ENCODE data around the gene ACP4. TPM values are rescaled to one million over a fixed set of nuclear protein-coding genes. Genes with fewer than 3 reads are reported as not detected.
"Not testable (repeated sequence)": the region's sequence is repeated elsewhere in the genome, so short reads cannot be mapped to it uniquely, and the experiment has no call there.

Gene ACP4
- polyA plus RNA-seq, 3 donors = not detected

GRCh38 chr19:50764409-50764808, 25.8 kb upstream of the ACP4 start:
- intact Hi-C loops (cut with micrococcal nuclease) = no loop called here
- Histone ChIP-seq H3K4me2 (replicated peaks; ENCODE audit: extremely low read depth, low read length, poor library complexity, severe bottlenecking) (no peak overlapping the region), H3K9ac (ENCODE audit: insufficient read depth, low read length, poor library complexity, severe bottlenecking) (no peak overlapping the region), H3K4me3 (replicated peaks in 1 of 3; ENCODE audit: low read depth in 2 of 3, low read length in 3 of 3) (no peak overlapping the region), H3K36me3 (replicated peaks in 1 of 2; ENCODE audit: control insufficient read depth in 1 of 2, insufficient read depth in 2 of 2, low read length in 2 of 2) (no peaks in the 10 kb centered on the region), H3K9me3 (replicated peaks in 1 of 2; ENCODE audit: control insufficient read depth in 1 of 2, insufficient read depth in 1 of 2, low read length in 2 of 2) (no peaks in the 10 kb centered on the region), H3K27ac (ENCODE audit: low read depth in 1 of 2, low read length in 2 of 2) (no peak overlapping the region), H3K4me1 (ENCODE audit: control insufficient read depth in 1 of 2, insufficient read depth in 2 of 2, low read length in 2 of 2) (no peaks in the 10 kb centered on the region), H4K20me1 (ENCODE audit: insufficient read depth, low read length) (no peaks in the 10 kb centered on the region), H3K79me2 (ENCODE audit: insufficient read depth, low read length) (no peaks in the 10 kb centered on the region), H3K27me3 (ENCODE audit: control insufficient read depth in 2 of 2, insufficient read depth in 2 of 2, low read length in 2 of 2) (no peaks in the 10 kb centered on the region), H2AFZ (ENCODE audit: insufficient read depth, low read depth, low read length, poor library complexity, severe bottlenecking) (no peak overlapping the region)
- WGBS (ENCODE audit: insufficient coverage) = no CpG with 5 or more reads among the region's 7 CpGs
- no peaks in the 10 kb centered on the region for H3K36me3 Mint-ChIP-seq
- H3K4me1 Mint-ChIP-seq = no peaks in the 10 kb centered on the region
- peaks cover 0 to 13% (median 6%) of the 10 kb centered on the region in 7 donors for H3K9me3 Mint-ChIP-seq
- H3K27ac Mint-ChIP-seq = no peak overlapping the region
- no peak overlapping the region for H3K4me3 Mint-ChIP-seq
- no peak for DNase-seq
- no peak for TF ChIP-seq CTCF (IDR thresholded peaks at IDR 0.05)
- H3K27me3 Mint-ChIP-seq (ENCODE audit: low read depth in 3 of 3) = peaks cover 1 to 11% (median 3%) of the 10 kb centered on the region in 3 donors

- not testable (repeated sequence) for H3K27me3 ChIP-seq (ENCODE audit: control insufficient read depth in 2 of 2, insufficient read depth in 2 of 2, low read length in 2 of 2)
Observed at GRCh38 chr19:50766746-50767145, 23.5 kb upstream of the ACP4 start.

GRCh38 chr19:50767263-50767662, 23.0 kb upstream of the ACP4 start:
- H3K36me3 Mint-ChIP-seq; H3K9me3 Mint-ChIP-seq; H3K27ac ChIP-seq (ENCODE audit: low read depth in 1 of 2, low read length in 2 of 2); H3K79me2 ChIP-seq (ENCODE audit: insufficient read depth, low read length); H3K4me3 Mint-ChIP-seq; intact Hi-C loops (cut with micrococcal nuclease); H3K4me3 ChIP-seq (replicated peaks in 1 of 3; ENCODE audit: low read depth in 2 of 3, low read length in 3 of 3); H4K20me1 ChIP-seq (ENCODE audit: insufficient read depth, low read length); DNase-seq; H2AFZ ChIP-seq (ENCODE audit: insufficient read depth, low read depth, low read length, poor library complexity, severe bottlenecking); H3K4me1 Mint-ChIP-seq; H3K4me2 ChIP-seq (replicated peaks; ENCODE audit: extremely low read depth, low read length, poor library complexity, severe bottlenecking); H3K4me1 ChIP-seq (ENCODE audit: control insufficient read depth in 1 of 2, insufficient read depth in 2 of 2, low read length in 2 of 2); H3K36me3 ChIP-seq (replicated peaks in 1 of 2; ENCODE audit: control insufficient read depth in 1 of 2, insufficient read depth in 2 of 2, low read length in 2 of 2); H3K27me3 ChIP-seq (ENCODE audit: control insufficient read depth in 2 of 2, insufficient read depth in 2 of 2, low read length in 2 of 2); H3K9me3 ChIP-seq (replicated peaks in 1 of 2; ENCODE audit: control insufficient read depth in 1 of 2, insufficient read depth in 1 of 2, low read length in 2 of 2); H3K9ac ChIP-seq (ENCODE audit: insufficient read depth, low read length, poor library complexity, severe bottlenecking): not testable (repeated sequence)
- Mint-ChIP-seq H3K27me3 (ENCODE audit: low read depth in 3 of 3) (peaks cover 0 to 10% (median 2%) of the 10 kb centered on the region in 3 donors), H3K27ac (peak overlapping the region in 1 of 7 donors; percentile 10)
- 81% methylated on average over 5 of the region's 5 CpGs for WGBS (ENCODE audit: insufficient coverage)

More at GRCh38 chr19:50766746-50767145, 23.5 kb upstream of the ACP4 start:
- H3K9me3 Mint-ChIP-seq; H3K27ac Mint-ChIP-seq; H3K9ac ChIP-seq (ENCODE audit: insufficient read depth, low read length, poor library complexity, severe bottlenecking); H3K36me3 Mint-ChIP-seq; H3K4me1 Mint-ChIP-seq; H3K4me1 ChIP-seq (ENCODE audit: control insufficient read depth in 1 of 2, insufficient read depth in 2 of 2, low read length in 2 of 2); H3K9me3 ChIP-seq (replicated peaks in 1 of 2; ENCODE audit: control insufficient read depth in 1 of 2, insufficient read depth in 1 of 2, low read length in 2 of 2); DNase-seq; H3K27ac ChIP-seq (ENCODE audit: low read depth in 1 of 2, low read length in 2 of 2); H2AFZ ChIP-seq (ENCODE audit: insufficient read depth, low read depth, low read length, poor library complexity, severe bottlenecking); H3K4me2 ChIP-seq (replicated peaks; ENCODE audit: extremely low read depth, low read length, poor library complexity, severe bottlenecking); H3K36me3 ChIP-seq (replicated peaks in 1 of 2; ENCODE audit: control insufficient read depth in 1 of 2, insufficient read depth in 2 of 2, low read length in 2 of 2); intact Hi-C loops (cut with micrococcal nuclease); H4K20me1 ChIP-seq (ENCODE audit: insufficient read depth, low read length); H3K4me3 ChIP-seq (replicated peaks in 1 of 3; ENCODE audit: low read depth in 2 of 3, low read length in 3 of 3); H3K79me2 ChIP-seq (ENCODE audit: insufficient read depth, low read length): not testable (repeated sequence)
- peak overlapping the region in 1 of 2 donors; percentile 1 for H3K4me3 Mint-ChIP-seq
- WGBS (ENCODE audit: insufficient coverage) = 84% methylated on average over 6 of the region's 12 CpGs
- H3K27me3 Mint-ChIP-seq (ENCODE audit: low read depth in 3 of 3) = peaks cover 0 to 11% (median 2%) of the 10 kb centered on the region in 3 donors

Measured in CD14-positive monocyte (primary cell).